SHP77 treated with DMSO at 0.1 percent for 48 hours (cell line): Measurements from ENCODE around the gene NFE2L1.
"Not testable (repeated sequence)": the region's sequence is repeated elsewhere in the genome, so short reads cannot be mapped to it uniquely, and the experiment has no call there.

Experiments used
- DNase-seq: peaks from one replicate; lab custom pipeline; 2025; lab: John Stamatoyannopoulos, UW

NFE2L1 gene

DNA sequence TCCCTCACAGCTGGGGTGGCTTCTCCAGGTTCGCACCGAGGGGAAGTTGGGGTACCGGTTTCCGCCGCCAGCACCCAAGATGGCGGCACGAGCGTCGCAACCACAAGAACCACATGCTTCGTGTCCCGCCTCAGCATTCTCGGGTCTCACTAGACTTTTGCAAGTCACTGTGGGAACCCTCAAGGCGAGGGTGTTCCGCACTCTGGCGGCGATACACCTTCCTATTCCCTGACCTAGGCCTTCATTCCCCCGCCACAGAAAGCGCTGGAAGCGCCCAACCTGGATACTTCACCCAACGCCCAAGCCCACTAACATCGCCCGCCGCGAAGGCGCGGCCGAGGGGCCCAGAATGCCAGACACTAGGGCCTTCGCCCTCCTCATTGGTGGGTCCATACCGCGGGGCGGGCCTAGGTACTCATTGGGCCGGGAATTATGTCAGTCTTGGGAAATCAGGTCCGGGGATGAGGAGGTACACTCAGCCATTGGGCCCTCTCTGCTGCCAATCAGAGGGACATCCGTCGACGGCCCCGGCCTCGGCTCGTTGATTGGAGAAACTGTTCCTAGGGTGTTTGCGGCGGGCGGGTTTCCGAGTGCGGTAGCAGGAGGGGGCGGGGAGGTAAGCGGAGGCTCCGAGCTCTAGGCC lies at the start of gene NFE2L1:
TSS of gene NFE2L1 (plus strand) at position 619 of the 643 bp plus-strand sequence. CDS start 2,760 bp downstream, outside the sequence.
- DNase-seq, result peak; percentile 99

DNA sequence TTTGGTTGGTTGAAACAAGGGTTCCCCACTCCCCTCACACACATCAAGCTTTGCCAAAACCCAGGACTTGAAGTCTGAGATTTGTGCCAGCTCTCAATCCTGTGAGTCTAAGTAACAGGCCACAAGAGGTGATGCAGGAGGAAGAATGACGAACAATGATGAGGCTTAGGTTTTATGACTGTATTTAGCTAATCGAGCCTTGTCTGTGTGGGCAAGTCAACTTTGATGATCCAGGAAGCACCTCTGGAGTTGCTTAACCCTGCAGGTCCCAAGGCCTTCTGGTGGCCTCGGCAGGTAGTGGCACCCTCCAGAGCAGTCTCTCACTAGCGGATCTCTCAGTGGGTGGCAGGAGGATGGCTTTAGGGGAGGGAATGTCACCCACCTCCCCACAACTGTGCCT lies 48.6 kb upstream of the NFE2L1 start:
- DNase-seq, result no peak

- no peak for DNase-seq
These were observed 47.0 kb upstream of the NFE2L1 start for GRCh38 chr17:48001197-48001596.

- not testable (repeated sequence) for DNase-seq
These were observed 46.5 kb upstream of the NFE2L1 start for GRCh38 chr17:48001657-48002056.

DNA sequence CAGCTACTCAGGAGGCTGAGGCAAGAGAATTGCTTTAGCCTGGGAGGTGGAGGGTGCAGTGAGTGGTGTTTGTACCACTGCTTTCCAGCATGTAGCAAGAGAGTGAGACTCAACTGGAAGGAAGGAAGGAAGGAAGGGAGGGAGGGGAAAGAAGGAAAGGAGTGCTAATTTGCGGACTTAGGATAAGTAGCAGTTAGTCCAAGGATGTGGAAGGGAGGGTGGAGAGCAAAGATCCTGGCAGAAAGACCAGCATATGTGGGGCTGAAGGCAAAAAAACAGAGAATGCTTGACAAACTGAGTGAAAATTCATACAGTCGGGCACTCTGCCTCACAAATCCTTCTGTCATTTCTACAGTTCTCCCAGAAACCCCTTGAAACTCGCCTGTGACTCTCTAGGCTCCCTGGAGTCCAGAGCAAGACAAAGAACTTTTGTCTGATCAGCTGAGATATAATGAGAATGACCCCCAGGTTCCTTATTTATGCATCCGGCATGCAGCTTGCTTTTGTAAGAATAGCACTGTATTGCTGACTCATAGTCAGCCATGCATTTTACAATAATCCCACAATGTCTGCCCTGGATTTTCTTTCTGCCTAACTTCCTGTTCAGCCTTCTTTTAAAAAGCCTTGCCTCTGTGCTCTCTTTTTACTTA lies 45.8 kb upstream of the NFE2L1 start:
- DNase-seq, result no peak

DNA sequence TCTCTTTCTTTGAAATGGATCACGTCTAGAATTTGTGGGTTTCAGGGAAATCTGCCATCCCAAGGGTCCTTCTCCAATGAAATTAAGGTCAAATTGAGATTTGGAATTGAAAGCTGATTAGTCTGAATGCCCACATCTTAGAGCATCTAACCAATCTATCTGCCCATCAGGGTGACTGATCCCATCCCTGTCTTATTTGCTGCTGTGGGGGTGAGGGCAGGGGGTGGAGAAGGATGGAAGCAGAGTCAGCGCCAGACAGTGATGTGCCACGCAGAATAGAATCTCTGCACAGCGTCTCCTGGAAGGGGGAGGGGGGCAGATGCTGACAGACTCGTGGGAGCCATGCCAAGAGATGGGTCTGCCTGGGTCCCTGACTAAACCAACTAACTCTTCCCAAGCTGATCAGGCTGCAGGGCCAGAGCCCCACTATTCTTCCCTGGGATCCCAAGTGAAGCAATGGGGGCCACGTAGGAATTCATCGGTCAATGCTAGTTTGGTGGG lies 45.2 kb upstream of the NFE2L1 start:
- DNase-seq, result no peak

DNA sequence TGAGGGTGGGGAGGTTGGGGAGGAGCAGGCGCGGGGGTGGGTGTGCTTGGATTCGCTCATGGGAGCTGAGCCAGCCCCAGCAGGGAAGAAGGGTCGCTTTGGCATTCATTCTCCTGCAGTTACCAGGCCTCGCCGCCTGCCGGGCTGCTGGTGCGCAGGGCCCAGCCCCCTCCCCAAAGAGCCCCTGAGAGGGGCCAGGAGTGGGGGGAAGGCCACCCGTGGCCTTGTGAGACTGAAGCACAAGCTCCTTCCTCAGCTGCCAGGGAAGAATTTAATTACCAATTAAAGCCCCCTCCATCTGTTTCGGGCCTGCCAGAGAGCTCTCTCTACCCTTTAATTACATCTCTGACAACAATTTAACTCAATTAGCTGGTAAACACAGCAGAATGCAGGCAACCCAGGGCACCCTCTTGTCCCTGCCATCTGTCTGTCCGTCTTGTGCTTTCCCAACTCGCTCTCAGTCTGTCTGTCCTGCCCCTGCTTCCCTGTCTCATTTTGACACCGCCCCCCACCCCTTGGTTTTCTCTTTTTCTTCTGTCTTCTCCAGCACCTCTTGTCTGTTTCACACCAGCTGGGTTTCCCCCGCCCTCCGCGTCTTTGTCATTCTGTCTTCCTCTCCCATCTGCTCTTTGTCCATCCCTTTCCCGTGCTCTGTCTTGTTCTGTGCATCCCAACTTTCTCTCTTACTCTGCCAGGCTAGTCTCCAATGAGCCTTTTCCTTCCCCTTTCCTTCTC lies 44.6 kb upstream of the NFE2L1 start:
- no peak for DNase-seq

- no peak for DNase-seq
These were observed 43.2 kb upstream of the NFE2L1 start for GRCh38 chr17:48004983-48005382.

DNA sequence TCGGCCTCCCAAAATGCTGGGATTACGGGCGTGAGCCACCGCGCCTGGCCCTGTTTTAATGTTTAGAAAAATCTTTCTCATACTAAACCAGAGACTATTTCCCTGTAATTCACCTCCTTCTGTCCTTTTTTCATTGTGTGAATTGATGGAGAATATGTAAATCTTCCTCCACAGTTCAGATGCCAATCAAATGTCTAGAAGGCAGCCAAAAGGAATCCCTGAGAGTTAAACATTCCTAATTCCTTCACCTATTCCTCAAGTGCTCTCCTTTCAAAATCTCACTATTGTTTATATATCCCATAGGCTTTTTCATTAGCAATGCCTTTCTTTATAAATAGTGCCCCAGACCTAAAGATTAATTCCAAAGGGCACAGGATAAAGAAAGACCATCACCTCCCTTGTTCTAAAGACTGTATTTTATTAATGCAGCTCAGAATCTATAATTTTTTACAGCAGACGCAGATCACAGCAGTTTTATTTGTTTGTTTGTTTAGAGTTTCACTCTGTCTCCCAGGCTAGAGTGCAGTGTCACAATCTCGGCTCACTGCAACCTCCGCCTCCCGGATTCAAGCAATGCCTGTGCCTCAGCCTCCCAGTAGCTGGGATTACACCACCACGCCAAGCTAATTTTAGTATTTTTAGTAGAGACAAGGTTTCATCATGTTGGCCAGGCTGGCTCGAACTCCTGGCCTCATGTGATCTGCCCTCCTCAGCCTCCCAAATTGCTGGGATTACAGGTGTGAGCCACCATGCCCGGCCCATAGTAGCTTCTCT lies 41.0 kb upstream of the NFE2L1 start:
- no peak for DNase-seq

DNA sequence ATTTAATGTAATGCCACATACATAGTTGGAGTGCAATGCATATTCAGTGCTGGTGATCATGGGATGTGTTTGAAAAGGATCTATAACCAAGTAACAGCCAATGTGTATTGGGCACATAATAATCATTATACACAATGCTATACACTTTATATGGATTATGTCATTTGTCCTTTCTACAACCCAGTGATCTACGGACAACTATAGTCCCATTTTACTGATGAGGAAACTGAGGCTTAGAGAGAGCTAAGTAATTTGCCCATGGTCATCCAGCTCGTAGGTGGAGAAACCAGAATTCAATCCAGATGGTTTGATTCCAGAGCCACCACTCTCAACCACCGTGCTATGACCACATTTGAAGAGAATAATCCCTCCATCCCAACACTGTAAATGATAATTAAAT lies 38.0 kb upstream of the NFE2L1 start:
- no peak for DNase-seq

- DNase-seq, result peak; percentile 51
These were observed 36.6 kb upstream of the NFE2L1 start for GRCh38 chr17:48011405-48012150.

DNA sequence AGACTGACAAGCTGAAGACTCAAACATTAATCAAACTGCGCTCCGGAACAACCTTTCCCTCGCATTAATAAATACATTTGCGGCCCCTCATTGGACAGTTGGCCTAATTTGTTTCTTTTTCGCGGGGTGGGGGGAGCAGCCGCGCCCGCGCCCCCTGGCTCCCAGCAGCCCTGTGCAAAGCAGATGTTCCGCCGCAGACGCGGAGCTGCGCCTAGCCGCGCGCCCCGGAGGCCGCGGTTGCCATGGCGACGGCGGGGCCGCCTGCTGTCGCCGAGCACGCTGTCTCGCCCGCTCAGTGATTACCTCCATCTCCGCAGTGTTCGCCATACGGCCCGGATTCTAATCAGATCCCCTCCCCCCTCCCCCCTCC lies 36.0 kb upstream of the NFE2L1 start:
- DNase-seq, result peak; percentile 72

- no peak for DNase-seq
These were observed 35.5 kb upstream of the NFE2L1 start for GRCh38 chr17:48012654-48013053.

- no peak for DNase-seq
These were observed 34.1 kb upstream of the NFE2L1 start for GRCh38 chr17:48013876-48014594.

GRCh38 chr17:48014595-48015111 lies 33.5 kb upstream of the NFE2L1 start:
- no peak for DNase-seq

DNA sequence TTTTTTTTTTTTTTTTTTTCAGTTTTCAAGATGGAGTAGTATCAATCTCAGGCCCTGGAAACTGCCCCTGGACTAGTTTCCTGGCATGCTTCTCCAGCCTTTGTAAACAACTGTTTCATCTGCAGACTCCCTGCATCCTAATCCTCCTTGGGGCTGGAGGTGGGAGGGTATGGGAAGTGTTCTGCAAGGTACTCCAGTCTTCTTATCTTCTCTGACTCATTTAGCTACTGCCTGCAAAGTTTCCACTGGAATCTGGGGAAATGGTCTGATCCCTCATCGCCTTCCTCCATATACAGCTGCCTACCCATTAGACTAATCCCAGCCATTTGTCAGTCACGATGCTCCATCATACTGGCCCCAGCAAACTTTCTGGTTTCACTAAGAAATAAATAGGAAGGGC lies 32.0 kb upstream of the NFE2L1 start:
- no peak for DNase-seq

GRCh38 chr17:48017817-48018158 lies 30.4 kb upstream of the NFE2L1 start:
- DNase-seq, result not testable (repeated sequence)

GRCh38 chr17:48021934-48022333 lies 26.2 kb upstream of the NFE2L1 start:
- no peak for DNase-seq

DNA sequence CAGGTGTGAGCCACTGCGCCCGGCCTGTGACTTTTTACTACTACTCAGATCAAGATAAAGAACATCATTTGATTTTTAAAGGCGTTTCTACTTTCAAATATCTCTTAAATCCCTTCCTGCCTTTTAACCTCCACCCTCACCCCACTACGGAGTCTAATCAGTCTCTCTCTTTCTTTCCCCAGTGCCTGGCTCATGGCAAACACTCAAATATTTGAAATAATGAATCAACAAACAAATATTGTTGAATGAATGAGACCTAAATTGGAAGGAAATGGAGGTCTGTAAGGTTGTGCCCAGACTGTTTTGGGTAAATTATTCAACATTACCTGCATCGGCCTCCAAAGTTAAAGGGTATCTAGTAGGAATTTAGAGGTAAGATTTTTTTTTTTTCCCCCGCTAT lies 25.3 kb upstream of the NFE2L1 start:
- no peak for DNase-seq

GRCh38 chr17:48023400-48024148 lies 24.6 kb upstream of the NFE2L1 start:
- peak; percentile 84 for DNase-seq
